NCI-H526 (cell line): ENCODE measurements around the gene TRABD2B.

Source experiments
- DNase-seq, 2 experiments: peaks; one replicate each; lab custom pipeline; 2025; lab: John Stamatoyannopoulos, UW

The TRABD2B gene

DNA sequence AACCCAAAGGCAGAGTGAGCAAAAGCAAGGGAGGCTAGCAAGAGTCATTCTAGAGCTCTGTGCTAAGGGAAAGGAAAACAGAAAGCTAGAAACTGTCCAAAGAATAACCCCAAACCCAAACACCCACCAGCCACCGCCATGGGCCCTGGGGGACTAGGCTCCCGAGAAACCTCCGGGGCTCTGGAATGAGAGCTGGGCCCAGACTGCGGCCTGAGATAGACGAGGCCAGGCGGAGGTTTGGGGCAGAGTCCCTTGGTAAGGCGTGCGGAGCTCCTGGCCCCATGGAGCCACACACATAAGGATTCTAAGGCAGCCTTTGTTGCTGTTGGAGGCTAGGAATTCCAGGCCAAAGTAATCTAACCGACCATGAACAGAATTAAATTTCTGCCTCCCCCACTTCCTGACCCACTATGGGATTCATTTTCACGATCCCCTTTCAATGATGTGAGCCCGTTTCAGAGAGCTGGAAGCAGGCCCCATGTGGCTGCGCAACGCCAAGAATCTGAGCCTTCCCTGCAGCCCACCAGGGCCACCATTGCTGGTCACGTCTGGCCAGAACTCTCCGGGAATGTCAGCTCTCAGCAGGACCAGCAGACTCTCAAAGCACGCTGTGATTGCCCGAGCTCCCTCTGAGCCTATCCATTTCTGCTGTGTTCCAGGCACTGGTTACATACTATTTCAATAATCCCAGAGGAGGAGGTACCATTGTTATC lies 145.0 kb downstream of the TRABD2B start:
- DNase-seq, result no peak

GRCh38 chr1:47850451-47850850 lies 146.7 kb downstream of the TRABD2B start:
- no peak for DNase-seq

GRCh38 chr1:47849591-47850261 lies 147.5 kb downstream of the TRABD2B start:
- no peak for DNase-seq

GRCh38 chr1:47849005-47849521 lies 148.1 kb downstream of the TRABD2B start:
- DNase-seq, result no peak

DNA sequence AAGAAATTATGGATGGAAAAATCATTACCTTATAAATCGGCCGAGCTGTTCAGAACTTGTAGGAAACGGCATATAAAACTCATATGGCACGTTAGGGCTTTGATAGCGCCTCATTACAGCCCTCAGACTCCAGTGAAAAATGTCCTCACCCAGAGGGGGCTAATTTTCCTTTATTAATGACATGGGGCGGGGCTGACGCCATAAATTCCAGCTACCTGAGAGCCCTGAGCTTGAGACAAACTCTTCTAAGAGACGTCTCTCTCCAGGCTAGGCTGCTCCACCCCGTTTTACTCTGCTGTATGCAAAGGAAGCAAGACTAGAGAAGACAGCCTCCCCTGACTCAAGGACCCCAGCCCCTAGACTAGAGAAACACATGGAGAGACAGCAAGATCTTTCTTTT lies 149.4 kb downstream of the TRABD2B start:
- DNase-seq, result no peak

- no peak for DNase-seq
These were observed 152.6 kb downstream of the TRABD2B start for GRCh38 chr1:47844558-47844955.

- DNase-seq, result no peak
These were observed 153.2 kb downstream of the TRABD2B start for GRCh38 chr1:47843781-47844557.

GRCh38 chr1:47843059-47843458 lies 154.1 kb downstream of the TRABD2B start:
- DNase-seq, result no peak

GRCh38 chr1:47842228-47842919 lies 154.8 kb downstream of the TRABD2B start:
- no peak for DNase-seq

- DNase-seq, result no peak
These were observed 155.8 kb downstream of the TRABD2B start for GRCh38 chr1:47841356-47841755.

DNA sequence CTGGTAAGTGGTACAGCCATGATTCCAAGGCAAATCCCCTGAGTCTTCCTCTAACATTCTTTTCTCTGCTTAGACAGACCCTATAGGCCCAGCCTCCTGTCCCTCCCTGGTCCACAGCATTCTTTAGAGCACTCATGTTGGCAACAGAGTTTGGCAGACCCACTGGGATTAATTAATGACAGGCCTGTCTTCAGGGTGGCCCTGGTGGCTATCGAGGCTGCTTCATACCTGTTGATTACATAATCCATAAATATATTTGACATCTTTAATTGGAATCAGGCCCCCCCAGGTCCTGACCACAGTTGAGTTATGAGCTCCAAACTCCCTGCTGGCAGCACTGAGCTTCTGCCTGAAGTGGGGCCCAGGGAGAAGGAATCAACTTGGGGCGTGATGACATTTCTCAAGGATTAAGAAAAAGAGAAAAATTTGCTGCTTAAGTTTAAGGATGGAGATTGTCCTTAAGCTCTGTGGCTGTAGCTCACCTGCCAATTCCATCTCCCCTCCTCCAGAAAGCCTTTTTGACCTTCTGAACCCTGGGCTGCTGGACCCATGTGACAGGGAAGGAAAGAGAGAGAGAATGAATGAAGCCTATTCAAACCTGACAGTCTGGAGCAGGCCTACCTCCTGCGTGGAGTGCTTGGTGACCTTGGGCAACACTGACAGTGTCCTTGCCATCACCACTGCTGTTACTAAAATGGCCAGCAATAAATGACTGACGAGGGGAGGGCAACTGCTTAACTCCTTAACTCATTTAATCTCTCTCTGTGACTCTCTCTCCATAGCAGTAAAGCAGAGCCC lies 156.6 kb downstream of the TRABD2B start:
- DNase-seq, result no peak

DNA sequence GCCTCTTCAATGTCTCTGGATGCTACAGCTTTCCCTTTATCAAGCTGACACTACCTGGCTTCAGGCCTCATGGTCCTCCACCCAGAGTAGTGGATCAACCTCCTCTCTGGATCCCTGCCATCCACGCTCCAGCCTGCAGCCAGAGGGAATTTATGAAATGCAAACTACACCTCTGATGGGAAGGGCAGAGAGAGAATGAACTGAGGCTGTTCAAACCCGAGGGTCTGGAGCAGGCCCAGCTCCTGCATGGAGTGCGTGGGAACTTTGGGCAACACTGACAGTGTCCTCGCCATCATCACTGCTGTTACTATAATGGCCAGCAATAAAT lies 157.8 kb downstream of the TRABD2B start:
- DNase-seq, result no peak

GRCh38 chr1:47838562-47839432 lies 158.4 kb downstream of the TRABD2B start:
- no peak for DNase-seq

DNA sequence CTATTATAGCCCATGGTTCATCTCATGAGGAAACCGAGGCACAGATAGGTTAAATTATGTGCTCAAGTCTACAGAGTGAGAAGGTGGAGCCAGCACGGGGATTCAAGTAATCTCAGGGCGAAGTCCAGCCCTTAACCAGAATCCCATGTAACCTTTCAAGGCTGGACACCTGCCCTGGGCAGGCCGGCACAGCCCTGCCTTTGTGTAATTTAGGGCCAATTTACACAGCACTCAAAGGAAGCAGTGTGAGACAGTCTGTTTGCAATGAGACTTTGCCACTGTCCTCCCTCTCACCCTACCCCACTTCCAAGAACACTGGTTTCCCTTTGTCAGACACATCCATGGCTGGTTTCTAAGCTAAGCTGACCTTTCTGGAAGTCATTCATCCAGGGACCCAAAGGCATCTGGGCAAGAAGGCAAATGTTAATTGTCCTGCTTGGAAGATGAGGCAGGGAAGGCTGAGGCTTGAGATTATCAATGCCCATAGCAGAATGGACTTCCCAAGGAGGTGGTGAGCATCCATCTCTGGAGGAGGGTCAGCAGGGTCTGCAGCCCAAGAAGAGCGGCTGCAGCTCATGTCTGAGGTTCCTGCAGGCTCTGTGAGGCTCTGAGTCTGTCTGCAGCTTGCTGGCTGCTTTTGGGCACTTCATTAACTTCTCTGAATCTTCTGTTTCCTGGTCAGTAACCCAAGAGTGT lies 159.2 kb downstream of the TRABD2B start:
- DNase-seq, result no peak

DNA sequence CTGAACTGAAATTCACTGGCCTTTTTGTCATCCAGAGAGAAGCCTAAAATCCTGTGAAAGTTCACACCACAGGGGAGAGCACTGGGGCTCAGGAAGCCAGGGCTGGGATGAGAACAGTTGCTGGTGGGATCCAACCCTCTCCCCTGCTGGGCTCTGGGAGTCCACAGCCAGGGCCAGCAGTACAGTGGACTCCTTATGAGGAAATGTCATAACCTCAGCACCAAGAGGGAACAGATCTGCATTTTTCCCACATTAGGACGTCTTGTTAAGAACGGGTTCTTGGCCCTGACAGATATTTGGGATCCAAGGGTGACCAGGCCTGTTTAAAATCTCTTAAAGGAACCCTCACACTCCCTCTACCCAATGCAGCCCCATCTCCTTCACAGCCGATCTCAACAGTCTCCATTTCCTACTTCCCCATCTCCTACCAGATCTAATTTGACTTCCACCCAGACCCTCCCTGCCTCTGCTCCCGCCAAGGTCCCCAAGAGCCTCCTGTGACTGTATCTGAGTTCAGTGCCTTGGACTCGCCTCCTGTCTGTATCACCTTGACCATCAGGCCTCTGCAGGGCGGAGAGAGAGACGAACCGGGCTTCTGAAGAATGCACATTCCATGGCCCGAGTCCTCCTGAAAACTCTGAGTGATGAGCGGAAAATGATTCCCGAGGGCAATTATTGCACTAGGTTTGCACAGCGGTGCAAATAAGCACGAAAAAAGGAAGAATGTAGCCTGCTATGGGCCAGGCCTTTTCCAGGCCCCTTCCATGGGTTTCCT lies 159.9 kb downstream of the TRABD2B start:
- no peak for DNase-seq

DNA sequence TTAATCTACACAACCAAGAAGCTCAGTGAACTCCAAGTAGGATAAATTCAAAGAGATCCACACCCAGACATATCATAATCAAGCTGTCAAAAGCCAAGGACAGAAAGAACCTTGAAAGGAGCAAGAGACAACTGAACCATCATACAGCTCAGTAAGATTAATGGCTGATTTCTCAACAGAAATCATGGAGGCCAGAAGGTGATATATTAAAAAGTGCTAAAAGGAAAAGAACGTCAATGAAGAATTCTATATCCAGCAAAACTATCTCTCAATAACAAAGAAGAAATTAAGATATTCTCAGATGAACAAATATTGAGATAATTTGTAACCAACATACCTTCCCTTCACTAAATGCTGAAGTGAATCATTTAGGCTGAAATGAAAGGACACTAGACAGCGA lies 161.8 kb downstream of the TRABD2B start:
- DNase-seq, result no peak

DNA sequence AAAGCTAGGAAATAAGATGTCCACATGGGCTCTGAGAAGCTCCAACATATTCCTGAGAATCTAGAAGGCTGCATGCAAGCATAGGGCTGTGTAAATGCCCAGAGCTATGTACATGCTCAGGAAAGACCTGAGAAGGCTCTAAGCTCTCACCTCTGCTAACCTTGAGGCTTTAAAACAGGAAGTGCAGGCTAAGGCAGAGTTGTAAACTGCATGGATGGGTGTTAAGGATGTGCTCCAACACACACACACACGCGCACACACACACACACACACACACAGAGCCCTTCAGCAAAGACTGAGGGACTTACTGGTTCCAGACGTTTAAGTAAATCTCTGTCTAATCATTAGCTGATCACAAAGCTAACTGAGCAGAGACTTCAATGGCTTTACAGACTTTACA lies 162.9 kb downstream of the TRABD2B start:
- no peak for DNase-seq

GRCh38 chr1:47830641-47831333 lies 166.4 kb downstream of the TRABD2B start:
- DNase-seq, result no peak
